Measurements from ENCODE around the gene ADAMTS14.

GRCh38 chr10:70744617-70745143 is 72.4 kb downstream of the ADAMTS14 start:
- no peak for TF ChIP-seq SUZ12 (IDR thresholded peaks at IDR 0.05; ENCODE audit: extremely low read depth, insufficient read depth, insufficient read length)
- TF ChIP-seq ZNF274 (IDR thresholded peaks at IDR 0.05; ENCODE audit: low read depth, low read length), result no peak
- TF ChIP-seq YY1 (IDR thresholded peaks at IDR 0.05; ENCODE audit: insufficient read depth, insufficient read length), result no peak

Measured in NT2/D1 (cell line).